GM12878 (cell line): Measurements from ENCODE around the gene MTIF3. TPM values are rescaled to one million over a fixed set of nuclear protein-coding genes. Genes with fewer than 3 reads are reported as not detected.

Experiments used
- ATAC-seq: fragments of 200-7000 bp; cut with Tn5 transposase; 3 replicates; pipeline ENCODE4 v1.9.1; 2020; ENCODE audit warnings: mild to moderate bottlenecking, moderate library complexity
- BruUV-seq: library from RNA; stranded (reverse); fragments of 400-500 nt; replicated peaks from 2 replicates; lab custom pipeline; 2021; lab: Mats Ljungman, UMichigan
- CTCF ChIA-PET: fragments of 300-600 bp; sonication (Branson Sonifier 250); formaldehyde crosslinking; extraction: SDS; loops from one replicate; lab custom pipeline; 2021; ENCODE audit warnings: inconsistent platforms; lab: Yijun Ruan, JAX
- POLR2A ChIA-PET: fragments of 350-600 bp; formaldehyde crosslinking; extraction: SDS; loops from one replicate; lab custom pipeline; 2021; ENCODE audit warnings: inconsistent platforms; lab: Charles Lee
- RAD21 ChIA-PET: fragments of 300-600 bp; sonication (Branson Sonifier 250); formaldehyde crosslinking; loops from one replicate; lab custom pipeline; 2023; ENCODE audit warnings: antibody characterized with exemption; ENCODE audit not compliant: unreplicated experiment; lab: Charles Lee
- SMC1A ChIA-PET: fragments of 300-600 bp; sonication (Branson Sonifier 250); formaldehyde crosslinking; loops from one replicate; lab custom pipeline; 2023; ENCODE audit not compliant: unreplicated experiment, uncharacterized antibody; lab: Charles Lee
- DNase-seq: peaks from one replicate; pipeline ENCODE4 v3.0.0-alpha.2; 2011; ENCODE audit warnings: low read depth, low spot score
- FAIRE-seq: peaks from 3 replicates; lab custom pipeline; 2011; peaks lifted over from hg19 to GRCh38; lab: Jason Lieb, UNC
- H2AFZ ChIP-seq: 2 replicates; pipeline ENCODE4 v1.6.0; 2011; ENCODE audit warnings: low read depth, low read length, control low read depth; ENCODE audit not compliant: control insufficient read depth
- H3K27ac ChIP-seq: 2 replicates; pipeline ENCODE4 v1.5.1; 2011; ENCODE audit warnings: control low read depth; ENCODE audit not compliant: control insufficient read depth, insufficient read depth
- H3K27me3 ChIP-seq, 2 experiments: replicated peaks in 1 of 2; 2 replicates each; pipeline versions ENCODE4 v1.6.0 to v1.6.1; 2011; ENCODE audit warnings: low read length in 1 of 2; ENCODE audit not compliant: control insufficient read depth in 2 of 2, insufficient read depth in 2 of 2
- H3K36me3 ChIP-seq, 2 experiments: 2 replicates each; pipeline ENCODE4 v1.5.1; 2011; ENCODE audit warnings: low read length in 1 of 2; ENCODE audit not compliant: control insufficient read depth in 2 of 2, insufficient read depth in 2 of 2
- H3K4me1 ChIP-seq: 2 replicates; pipeline ENCODE4 v1.6.1; 2011; ENCODE audit warnings: mild to moderate bottlenecking, low read length, moderate library complexity, mixed read lengths; ENCODE audit not compliant: control insufficient read depth, insufficient read depth
- H3K4me2 ChIP-seq: 2 replicates; pipeline ENCODE4 v1.6.0; 2011; ENCODE audit warnings: control low read depth; ENCODE audit not compliant: control insufficient read depth, insufficient read depth
- H3K4me3 ChIP-seq: fragments of 200-600 bp; sonication (generic); 2 replicates; pipeline ENCODE4 v1.5.1; 2016
- H3K79me2 ChIP-seq: 2 replicates; pipeline ENCODE4 v1.6.0; 2011; ENCODE audit warnings: low read length; ENCODE audit not compliant: control insufficient read depth, insufficient read depth
- H3K9ac ChIP-seq: 2 replicates; pipeline ENCODE4 v1.8.0; 2011; ENCODE audit warnings: low read length, control low read depth, mixed read lengths; ENCODE audit not compliant: control insufficient read depth, insufficient read depth
- H3K9me3 ChIP-seq: replicated peaks from 3 replicates; pipeline ENCODE4 v1.5.1; 2011; ENCODE audit warnings: mild to moderate bottlenecking, low read length; ENCODE audit not compliant: control insufficient read depth, insufficient read depth
- H4K20me1 ChIP-seq: 2 replicates; pipeline ENCODE4 v1.6.0; 2011; ENCODE audit not compliant: control insufficient read depth, insufficient read depth
- BACH1 ChIP-seq: fragments of 450-650 bp; IDR thresholded peaks from 2 replicates; pipeline ENCODE4 v1.6.1; 2017; ENCODE audit warnings: mild to moderate bottlenecking, borderline replicate concordance
- BHLHE40 ChIP-seq, 2 experiments: fragments of 450-650 bp in 1 of 2; IDR thresholded peaks; 2 replicates each; pipeline ENCODE4 v1.6.1; 2011 to 2017; ENCODE audit warnings: low read depth in 2 of 2, borderline replicate concordance in 1 of 2, improper control_type of control experiment in 1 of 2, low read length in 1 of 2, mild to moderate bottlenecking in 1 of 2
- IKZF2 ChIP-seq, 2 experiments: fragments of 450-650 bp; IDR thresholded peaks; 2 replicates each; pipeline ENCODE4 v1.6.1; 2017; ENCODE audit warnings: mild to moderate bottlenecking in 2 of 2, moderate library complexity in 2 of 2
- NR2F1 ChIP-seq: fragments of 450-650 bp; conservative IDR thresholded peaks from 2 replicates; pipeline ENCODE4 v1.6.1; 2017; ENCODE audit warnings: mild to moderate bottlenecking
- POLR2A ChIP-seq: IDR thresholded peaks from 2 replicates; pipeline ENCODE4 v1.6.1; 2011; ENCODE audit warnings: low read depth, mild to moderate bottlenecking, low read length
- SMAD1 ChIP-seq: fragments of 450-650 bp; IDR thresholded peaks from 2 replicates; pipeline ENCODE4 v1.6.1; 2018; ENCODE audit warnings: mild to moderate bottlenecking, low read depth; ENCODE audit not compliant: partially characterized antibody
- TAF1 ChIP-seq: IDR thresholded peaks from 2 replicates; pipeline ENCODE4 v1.6.1; 2011; ENCODE audit warnings: mild to moderate bottlenecking, low read depth, low read length, borderline replicate concordance
- TCF12 ChIP-seq: IDR thresholded peaks from 2 replicates; pipeline ENCODE4 v1.6.1; 2011; ENCODE audit warnings: low read depth, mild to moderate bottlenecking, low read length
- ZNF384 ChIP-seq: IDR thresholded peaks from 2 replicates; pipeline ENCODE4 v1.6.1; 2012; ENCODE audit warnings: low read depth, mild to moderate bottlenecking, low read length, improper control_type of control experiment, borderline replicate concordance
- WGBS: methylation state at CpG from one replicate; pipeline ENCODE4 v1.1.6; 2016; ENCODE audit warnings: low lambda C conversion rate; ENCODE audit not compliant: insufficient replicate concordance, insufficient coverage; ENCODE audit errors: missing lambda C conversion rate; 5-methylcytosine and 5-hydroxymethylcytosine counted together
- in situ Hi-C: fragments of 300-500 bp; cut with MboI; formaldehyde crosslinking; loops from 9 replicates; pipeline ENCODE4 v1.14.3; 2018; ENCODE audit warnings: mixed read lengths
- intact Hi-C: fragments of 100-400 bp; cut with micrococcal nuclease; formaldehyde crosslinking; loops from one replicate; pipeline ENCODE4 v1.14.2; 2022; ENCODE audit not compliant: unreplicated experiment
- polyA plus RNA-seq, 11 experiments: library from polyadenylated mRNA; depleted of rRNA in 4 of 11; unstranded in 6 of 11; stranded (reverse) in 5 of 11; fragments of >200 nt; fragmentation: Nextera tagmentation in 4 of 11; fragmentation: Illumina TruSeq in 1 of 11; extraction: Ambion mirVana in 4 of 11; extraction: Trizol in 1 of 11; gene quantifications; 1 replicate in 1 of 11; 2 replicates in 10 of 11; pipeline versions ENCODE4 v1.2.1 to v1.2.3, GENCODE V29; 2011 to 2016; ENCODE audit warnings: inconsistent platforms in 2 of 11, missing spikeins in 2 of 11, low read depth in 1 of 11
- total RNA-seq, 4 experiments: library from RNA; depleted of rRNA in 3 of 4; stranded (reverse); fragments of >200 nt in 3 of 4; fragmentation: Illumina TruSeq in 1 of 4; extraction: Trizol in 1 of 4; gene quantifications; 2 replicates each; pipeline versions ENCODE4 v1.2.1 to v1.2.3, GENCODE V29; 2013 to 2021
- TF ChIP-seq, protein P1 (sequence below): fragments of 450-650 bp; IDR thresholded peaks from 2 replicates; pipeline ENCODE4 v1.6.1; 2018; ENCODE audit warnings: mild to moderate bottlenecking, low read depth, moderate library complexity; ENCODE audit not compliant: partially characterized antibody
- TF ChIP-seq, protein P2 (sequence below): fragments of 450-650 bp; IDR thresholded peaks from 2 replicates; pipeline ENCODE4 v1.6.1; 2017; ENCODE audit warnings: mild to moderate bottlenecking

Gene MTIF3
- total and polyA plus RNA-seq, 10 of the 15 experiments (the other 5 are each of a cell fraction or from before 2014, with no cell fraction given) = 22.4 to 73.9 (median 49.7) TPM

DNA sequence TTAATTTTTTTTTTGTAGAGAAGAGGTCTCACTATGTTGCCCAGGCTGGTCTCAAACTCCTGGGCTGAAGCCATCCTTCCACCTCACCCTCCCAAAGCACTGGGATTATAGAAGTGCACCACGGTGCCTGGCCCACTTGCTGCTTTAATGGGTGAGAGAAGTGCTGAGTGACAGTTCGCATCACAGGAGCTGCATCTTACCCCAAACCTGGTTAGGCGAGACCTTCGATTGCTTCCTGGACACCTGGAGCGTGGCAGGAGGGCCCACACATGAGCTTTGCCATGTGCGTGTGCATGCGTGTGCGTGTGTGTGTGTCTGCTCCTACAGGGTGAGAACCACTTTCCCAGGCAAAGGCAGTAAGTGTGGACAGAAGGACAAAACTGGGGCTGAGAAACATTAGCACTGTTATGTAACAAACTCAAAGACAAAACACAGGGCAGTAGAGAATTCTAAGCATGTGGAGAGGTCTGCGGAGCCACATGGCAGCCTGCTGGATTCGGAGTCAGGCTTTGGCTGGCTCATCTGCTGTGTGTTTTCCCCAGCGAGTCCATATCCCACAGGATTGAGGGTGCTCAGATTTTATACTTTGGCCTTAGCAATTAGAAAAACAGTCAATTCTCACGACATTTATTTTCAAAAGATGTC lies 11.7 kb upstream of the MTIF3 start (continued):
- TF ChIP-seq, protein P1, sequence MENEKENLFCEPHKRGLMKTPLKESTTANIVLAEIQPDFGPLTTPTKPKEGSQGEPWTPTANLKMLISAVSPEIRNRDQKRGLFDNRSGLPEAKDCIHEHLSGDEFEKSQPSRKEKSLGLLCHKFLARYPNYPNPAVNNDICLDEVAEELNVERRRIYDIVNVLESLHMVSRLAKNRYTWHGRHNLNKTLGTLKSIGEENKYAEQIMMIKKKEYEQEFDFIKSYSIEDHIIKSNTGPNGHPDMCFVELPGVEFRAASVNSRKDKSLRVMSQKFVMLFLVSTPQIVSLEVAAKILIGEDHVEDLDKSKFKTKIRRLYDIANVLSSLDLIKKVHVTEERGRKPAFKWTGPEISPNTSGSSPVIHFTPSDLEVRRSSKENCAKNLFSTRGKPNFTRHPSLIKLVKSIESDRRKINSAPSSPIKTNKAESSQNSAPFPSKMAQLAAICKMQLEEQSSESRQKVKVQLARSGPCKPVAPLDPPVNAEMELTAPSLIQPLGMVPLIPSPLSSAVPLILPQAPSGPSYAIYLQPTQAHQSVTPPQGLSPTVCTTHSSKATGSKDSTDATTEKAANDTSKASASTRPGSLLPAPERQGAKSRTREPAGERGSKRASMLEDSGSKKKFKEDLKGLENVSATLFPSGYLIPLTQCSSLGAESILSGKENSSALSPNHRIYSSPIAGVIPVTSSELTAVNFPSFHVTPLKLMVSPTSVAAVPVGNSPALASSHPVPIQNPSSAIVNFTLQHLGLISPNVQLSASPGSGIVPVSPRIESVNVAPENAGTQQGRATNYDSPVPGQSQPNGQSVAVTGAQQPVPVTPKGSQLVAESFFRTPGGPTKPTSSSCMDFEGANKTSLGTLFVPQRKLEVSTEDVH = no peak
- no peak for TF ChIP-seq TCF12
- TF ChIP-seq BACH1 = no peak
- no peak for TF ChIP-seq BHLHE40 (IDR thresholded peaks at IDR 0.05; ENCODE audit: borderline replicate concordance in 1 of 2, low read depth in 2 of 2, low read length in 1 of 2)

DNA sequence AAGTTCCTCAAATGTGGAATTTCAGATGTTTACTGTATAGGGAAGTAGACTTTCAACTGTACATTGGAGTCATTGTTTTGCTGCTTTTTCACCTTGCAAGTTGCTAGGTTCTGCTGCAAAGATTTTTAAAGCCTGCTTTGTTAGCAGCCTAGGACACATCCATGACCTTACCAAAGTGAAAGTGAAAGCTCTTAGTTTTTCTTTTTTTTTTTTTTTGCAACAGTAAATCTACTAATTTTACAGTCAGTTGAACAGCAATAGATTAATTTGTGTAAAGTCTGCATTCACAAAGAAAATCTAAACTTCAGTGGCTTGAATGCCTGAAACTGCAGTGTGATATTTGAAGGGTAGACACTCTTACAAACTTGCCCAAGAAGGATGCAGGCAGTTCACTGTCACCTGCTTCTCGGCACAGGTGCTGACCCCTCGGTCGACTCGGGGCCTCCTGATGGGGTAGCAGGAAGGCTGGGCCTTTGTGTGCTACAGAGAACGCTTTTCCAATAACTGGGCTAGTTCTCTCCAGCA lies 5.0 kb upstream of the MTIF3 start:
- no peak for DNase-seq
- H3K9ac ChIP-seq = peak overlapping the region; percentile 41

More for the DNA sequence above, 5.0 kb upstream of the MTIF3 start:
- peak overlapping the region; percentile 94 for H3K4me2 ChIP-seq
- H3K27me3 ChIP-seq = no peaks in the 10 kb centered on the region
- H3K79me2 ChIP-seq = no peaks in the 10 kb centered on the region
- H4K20me1 ChIP-seq = no peaks in the 10 kb centered on the region
- no TSS peak for BruUV-seq
- H3K4me1 ChIP-seq = peaks cover 10% of the 10 kb centered on the region
- ATAC-seq = peak; percentile 32; the same call in 2 of the 3 replicates
- peak overlapping the region; percentile 70 for H3K27ac ChIP-seq
- CTCF ChIA-PET = interaction anchor here (0.9 to 1.7 kb wide), 5 partner anchors 10 to 371 kb away, joined by 3 to 5 read pairs (median 3); no protein-coding TSS in a partner anchor
- H2AFZ ChIP-seq = peak overlapping the region; percentile 99
- no peaks in the 10 kb centered on the region for H3K36me3 ChIP-seq
- no peak for FAIRE-seq
- intact Hi-C loops = no loop called here
- no peaks in the 10 kb centered on the region for H3K9me3 ChIP-seq
- RAD21 ChIA-PET = interaction anchor here (0.7 to 3.0 kb wide), 4 partner anchors 30 to 371 kb away, joined by 3 to 14 read pairs (median 4); no protein-coding TSS in a partner anchor
- peak overlapping the region; percentile 38; the same call in 1 of the 2 replicates for H3K4me3 ChIP-seq
- POLR2A ChIA-PET = interaction anchor here (0.6 to 1.0 kb wide), 6 partner anchors 19 to 166 kb away, joined by 3 to 6 read pairs (median 3); no protein-coding TSS in a partner anchor
- 0% methylated on average over 5 of the region's 5 CpGs for WGBS
- in situ Hi-C loops = no loop called here
- TF ChIP-seq, protein P2, sequence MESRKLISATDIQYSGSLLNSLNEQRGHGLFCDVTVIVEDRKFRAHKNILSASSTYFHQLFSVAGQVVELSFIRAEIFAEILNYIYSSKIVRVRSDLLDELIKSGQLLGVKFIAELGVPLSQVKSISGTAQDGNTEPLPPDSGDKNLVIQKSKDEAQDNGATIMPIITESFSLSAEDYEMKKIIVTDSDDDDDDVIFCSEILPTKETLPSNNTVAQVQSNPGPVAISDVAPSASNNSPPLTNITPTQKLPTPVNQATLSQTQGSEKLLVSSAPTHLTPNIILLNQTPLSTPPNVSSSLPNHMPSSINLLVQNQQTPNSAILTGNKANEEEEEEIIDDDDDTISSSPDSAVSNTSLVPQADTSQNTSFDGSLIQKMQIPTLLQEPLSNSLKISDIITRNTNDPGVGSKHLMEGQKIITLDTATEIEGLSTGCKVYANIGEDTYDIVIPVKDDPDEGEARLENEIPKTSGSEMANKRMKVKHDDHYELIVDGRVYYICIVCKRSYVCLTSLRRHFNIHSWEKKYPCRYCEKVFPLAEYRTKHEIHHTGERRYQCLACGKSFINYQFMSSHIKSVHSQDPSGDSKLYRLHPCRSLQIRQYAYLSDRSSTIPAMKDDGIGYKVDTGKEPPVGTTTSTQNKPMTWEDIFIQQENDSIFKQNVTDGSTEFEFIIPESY = no peak
- TF ChIP-seq ZNF384 (peak; percentile 57), SMAD1 (no peak), NR2F1 (0 out of 2 replicates have a peak, but pooled peaks have one; percentile 48), POLR2A (peak; percentile 50; the same call in 1 of the 2 replicates), IKZF2 (IDR thresholded peaks at IDR 0.05) (peak in 1 of 2 experiments; percentile 57; a peak in 1 of 4 replicates), TAF1 (peak; percentile 30; the same call in 1 of the 2 replicates)
- TF ChIP-seq, all 136 proteins: peak for 5
- SMC1A ChIA-PET = interaction anchor here (1.0 to 2.1 kb wide), 7 partner anchors 10 to 316 kb away, joined by 4 to 7 read pairs (median 4); no protein-coding TSS in a partner anchor
